Fibroblast of the aortic adventitia (primary cell): ENCODE measurements around the gene NEK10. TPM values are rescaled to one million over a fixed set of nuclear protein-coding genes. Genes with fewer than 3 reads are reported as not detected.

ENCODE experiments used
- DNase-seq: peaks from one replicate; pipeline ENCODE4 v3.0.0-alpha.2; 2010; ENCODE audit warnings: low read depth
- H3K4me3 ChIP-seq: 2 replicates; pipeline ENCODE4 v1.5.1; 2011; ENCODE audit warnings: low read depth, mild to moderate bottlenecking, control low read depth, low read length, moderate library complexity
- CTCF ChIP-seq: IDR thresholded peaks from 2 replicates; pipeline ENCODE4 v1.5.1; 2011; ENCODE audit warnings: mild to moderate bottlenecking, low read length, control low read depth, inconsistent platforms; ENCODE audit not compliant: insufficient read depth
- total RNA-seq: library from RNA; depleted of rRNA; stranded (reverse); fragments of >200 nt; gene quantifications from 2 replicates; pipeline ENCODE4 v1.2.3, GENCODE V29; 2012; ENCODE audit warnings: low replicate concordance

Gene NEK10
- total RNA-seq, 1 donor: 27.1 TPM

- H3K4me3 ChIP-seq: no peak overlapping the region
- DNase-seq: no peak
- no peak for TF ChIP-seq CTCF
These were observed 263.3 kb downstream of the NEK10 start for GRCh38 chr3:27105904-27106303.

GRCh38 chr3:27097182-27097581, 272.0 kb downstream of the NEK10 start:
- no peak overlapping the region for H3K4me3 ChIP-seq
- no peak for DNase-seq
- TF ChIP-seq CTCF: no peak

- TF ChIP-seq CTCF: no peak
- peak; percentile 20 for DNase-seq
- no peak overlapping the region for H3K4me3 ChIP-seq
These were observed 273.5 kb downstream of the NEK10 start for GRCh38 chr3:27095553-27096222.

DNA sequence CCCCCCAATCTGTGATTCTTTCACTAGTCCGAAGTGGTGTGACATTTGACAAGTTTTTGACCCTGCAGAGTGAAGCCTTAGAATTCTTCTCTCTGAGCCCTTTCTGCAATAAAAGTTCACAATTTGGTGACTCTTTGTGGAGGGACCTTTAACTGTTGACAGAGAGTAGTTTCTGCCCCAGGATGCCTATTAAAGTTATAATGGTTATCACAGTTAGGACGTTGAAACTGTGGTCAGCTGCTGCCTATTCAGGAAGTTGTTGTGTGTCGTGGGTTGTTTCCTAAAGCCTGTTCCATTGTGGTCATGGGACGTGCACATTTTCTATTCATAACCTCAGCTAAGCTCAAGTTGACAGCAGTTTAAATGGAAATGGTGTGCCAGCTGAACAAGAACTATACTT, 274.5 kb downstream of the NEK10 start:
- no peak for DNase-seq
- no peak overlapping the region for H3K4me3 ChIP-seq
- TF ChIP-seq CTCF: no peak

- no peak overlapping the region for H3K4me3 ChIP-seq
- no peak for TF ChIP-seq CTCF
- DNase-seq: peak; percentile 45
These were observed 275.4 kb downstream of the NEK10 start for GRCh38 chr3:27093771-27094170.

DNA sequence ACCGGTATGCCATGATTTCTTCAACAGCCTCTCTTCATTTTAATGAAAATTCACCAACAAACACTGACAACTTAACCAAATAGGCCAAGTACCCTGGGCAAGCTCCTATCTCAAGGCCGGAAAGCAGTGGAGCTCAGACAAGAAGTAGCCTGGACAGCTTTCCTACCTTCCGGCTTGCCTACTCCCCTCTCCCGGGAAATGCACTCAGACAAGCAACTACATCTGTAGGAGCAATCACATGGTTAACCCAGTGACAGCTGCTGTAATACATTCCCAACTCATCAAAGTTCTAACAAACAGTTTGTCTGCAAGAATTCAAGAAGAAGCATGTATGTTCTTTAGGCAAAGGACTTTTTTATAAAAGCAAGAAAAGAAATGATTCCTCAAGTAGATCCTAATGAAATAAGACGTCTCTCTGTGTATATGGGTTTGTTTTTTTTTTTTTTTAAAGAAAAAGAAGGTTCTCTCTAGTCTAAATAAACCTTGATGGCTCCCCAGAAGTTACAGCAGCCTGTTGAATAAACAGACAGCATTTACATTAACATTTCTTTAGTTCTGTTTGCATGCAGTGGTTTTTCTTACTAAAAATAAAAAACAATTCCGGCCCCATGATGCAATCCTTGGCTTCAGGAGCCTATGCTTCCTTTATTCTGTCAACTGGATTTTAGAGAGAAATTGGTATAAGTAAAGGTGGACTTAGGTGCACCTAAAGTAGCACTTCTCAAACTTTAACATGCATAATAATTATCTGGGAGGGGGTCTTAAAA, 278.7 kb downstream of the NEK10 start:
- DNase-seq: peak; percentile 35
- no peak for TF ChIP-seq CTCF
- H3K4me3 ChIP-seq: no peak overlapping the region

DNA sequence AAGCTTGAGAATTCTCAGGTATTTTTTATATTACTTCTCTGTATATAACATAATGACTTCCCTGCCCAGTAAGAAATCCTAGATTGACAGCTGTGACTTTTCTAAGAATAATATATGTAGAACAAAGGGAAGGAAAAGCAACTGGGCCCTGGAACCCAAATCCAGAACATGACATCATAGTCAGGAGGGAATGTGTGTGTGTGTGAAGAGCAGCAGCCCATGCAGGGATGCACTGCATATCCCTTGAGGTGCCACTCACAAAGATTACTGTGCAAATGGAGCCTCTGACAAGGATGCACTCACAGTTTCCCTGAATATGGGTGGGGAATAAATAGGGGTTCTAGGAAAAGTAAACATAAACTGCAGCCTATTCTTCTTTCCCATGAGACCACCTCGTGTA, 279.5 kb downstream of the NEK10 start:
- no peak for DNase-seq
- H3K4me3 ChIP-seq: no peak overlapping the region
- TF ChIP-seq CTCF: no peak
